Measurements from ENCODE around the gene PARVG. TPM values are rescaled to one million over a fixed set of nuclear protein-coding genes. Genes with fewer than 3 reads are reported as not detected.

PARVG gene, protein sequence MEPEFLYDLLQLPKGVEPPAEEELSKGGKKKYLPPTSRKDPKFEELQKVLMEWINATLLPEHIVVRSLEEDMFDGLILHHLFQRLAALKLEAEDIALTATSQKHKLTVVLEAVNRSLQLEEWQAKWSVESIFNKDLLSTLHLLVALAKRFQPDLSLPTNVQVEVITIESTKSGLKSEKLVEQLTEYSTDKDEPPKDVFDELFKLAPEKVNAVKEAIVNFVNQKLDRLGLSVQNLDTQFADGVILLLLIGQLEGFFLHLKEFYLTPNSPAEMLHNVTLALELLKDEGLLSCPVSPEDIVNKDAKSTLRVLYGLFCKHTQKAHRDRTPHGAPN
- total RNA-seq (5.8 TPM), polyA plus RNA-seq (8.5 TPM)

DNA sequence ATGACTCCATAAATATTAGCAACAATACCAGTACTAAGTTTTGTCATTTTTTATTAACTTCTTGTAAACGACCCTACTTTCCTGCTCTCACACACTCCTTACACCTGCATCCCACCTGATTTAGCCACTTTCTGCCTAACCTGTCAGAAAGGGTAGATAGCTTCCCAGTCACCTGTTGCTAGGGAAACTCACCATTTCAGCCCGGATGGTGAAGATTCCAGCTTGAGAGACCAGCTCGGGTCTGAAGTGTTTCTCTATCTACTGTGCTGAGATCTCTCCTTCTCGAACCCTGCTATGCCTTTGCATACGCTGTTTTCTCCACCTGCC is at the start of gene PARVG:
PARVG (plus strand) TSS at position 220 of the 327 bp plus-strand sequence. CDS start 2,405 bp downstream, outside the sequence.
- peak within 1 kb of the TSS; percentile 31 for H3K4me3 ChIP-seq (ENCODE audit: low read depth, low read length)
- no peaks in the 10 kb centered on the region for H3K36me3 ChIP-seq (ENCODE audit: insufficient read depth)
- H3K4me1 ChIP-seq (ENCODE audit: insufficient read depth) = no peaks in the 10 kb centered on the region
- WGBS = 72% methylated on average over 5 of the region's 5 CpGs
- H3K27ac ChIP-seq (ENCODE audit: low read depth) = no peak within 1 kb of the TSS
- no peak for DNase-seq (ENCODE audit: extremely low spot score)

DNA sequence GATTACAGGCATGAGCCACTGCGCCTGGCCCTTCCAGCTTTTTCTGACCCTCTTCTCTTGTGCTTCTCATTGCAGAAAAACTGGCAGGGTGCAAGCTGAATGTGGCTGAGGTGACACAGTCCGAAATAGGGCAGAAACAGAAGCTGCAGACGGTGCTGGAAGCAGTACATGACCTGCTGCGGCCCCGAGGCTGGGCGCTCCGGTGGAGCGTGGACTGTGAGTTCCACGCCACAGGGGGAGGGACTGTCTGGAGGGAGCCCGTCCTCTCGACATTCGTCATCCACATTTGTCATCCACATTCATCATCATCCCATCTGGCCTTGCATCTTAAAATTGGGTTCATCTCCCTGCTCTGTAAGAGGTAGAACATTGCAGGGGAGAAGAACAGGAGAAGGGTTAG is 49.3 kb upstream of the PARVG start:
- no peak overlapping the region for H3K27ac ChIP-seq (ENCODE audit: low read depth)
- WGBS = 97% methylated on average over 12 of the region's 12 CpGs
- H3K4me3 ChIP-seq (ENCODE audit: low read depth, low read length) = no peak overlapping the region
- DNase-seq (ENCODE audit: extremely low spot score) = no peak
- H3K4me1 ChIP-seq (ENCODE audit: insufficient read depth) = no peaks in the 10 kb centered on the region
- no peaks in the 10 kb centered on the region for H3K36me3 ChIP-seq (ENCODE audit: insufficient read depth)

GRCh38 chr22:44131989-44132685 is 48.6 kb upstream of the PARVG start:
- DNase-seq (ENCODE audit: extremely low spot score) = no peak
- WGBS = 90% methylated on average over 13 of the region's 13 CpGs

DNA sequence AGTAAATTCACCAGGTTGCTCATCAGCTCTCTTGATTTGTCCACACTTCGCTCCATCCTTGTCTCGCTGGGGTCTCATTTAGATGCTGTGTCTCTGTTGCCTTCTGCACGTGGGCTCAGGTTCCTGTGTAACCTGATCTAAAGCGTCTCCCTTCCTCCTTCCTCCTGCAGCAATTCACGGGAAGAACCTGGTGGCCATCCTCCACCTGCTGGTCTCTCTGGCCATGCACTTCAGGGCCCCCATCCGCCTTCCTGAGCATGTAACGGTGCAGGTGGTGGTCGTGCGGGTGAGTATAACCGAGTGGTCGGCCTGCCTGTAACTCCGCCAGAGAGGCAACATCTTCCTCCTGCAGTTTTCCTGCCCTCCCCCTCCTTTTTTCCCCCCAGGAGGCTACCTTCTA is 48.0 kb upstream of the PARVG start:
- H3K4me3 ChIP-seq (ENCODE audit: low read depth, low read length) = no peak overlapping the region
- DNase-seq (ENCODE audit: extremely low spot score) = no peak
- H3K27ac ChIP-seq (ENCODE audit: low read depth) = no peak overlapping the region
- 83% methylated on average over 12 of the region's 12 CpGs for WGBS
- no peaks in the 10 kb centered on the region for H3K4me1 ChIP-seq (ENCODE audit: insufficient read depth)
- no peaks in the 10 kb centered on the region for H3K36me3 ChIP-seq (ENCODE audit: insufficient read depth)

More at GRCh38 chr22:44131989-44132685, 48.6 kb upstream of the PARVG start:
- Histone ChIP-seq H3K4me1 (ENCODE audit: insufficient read depth) (no peaks in the 10 kb centered on the region), H3K4me3 (ENCODE audit: low read depth, low read length) (no peak overlapping the region), H3K27ac (ENCODE audit: low read depth) (no peak overlapping the region), H3K36me3 (ENCODE audit: insufficient read depth) (no peaks in the 10 kb centered on the region)

DNA sequence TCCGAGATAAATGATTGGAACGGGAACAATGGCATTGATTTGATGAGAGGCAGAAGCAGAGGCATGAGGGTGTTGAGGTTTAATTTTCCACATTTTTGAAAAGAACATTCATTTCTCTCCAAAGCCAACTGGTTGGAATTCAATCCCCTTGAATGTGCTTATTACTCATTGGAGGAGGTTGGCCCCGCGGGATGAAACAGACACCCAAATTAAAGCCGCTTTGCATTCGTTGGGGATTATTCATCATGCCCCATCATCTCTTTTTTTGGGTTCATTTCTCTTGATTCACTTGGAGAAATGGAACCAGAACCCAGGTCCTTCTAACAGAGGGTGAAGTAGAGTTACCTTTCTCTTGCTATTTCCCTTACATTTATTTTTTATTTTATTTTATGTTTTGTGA is 47.6 kb upstream of the PARVG start:
- WGBS = 92% methylated on average over 6 of the region's 6 CpGs
- H3K4me3 ChIP-seq (ENCODE audit: low read depth, low read length) = no peak overlapping the region
- no peak overlapping the region for H3K27ac ChIP-seq (ENCODE audit: low read depth)
- no peaks in the 10 kb centered on the region for H3K36me3 ChIP-seq (ENCODE audit: insufficient read depth)
- H3K4me1 ChIP-seq (ENCODE audit: insufficient read depth) = no peaks in the 10 kb centered on the region
- no peak for DNase-seq (ENCODE audit: extremely low spot score)

DNA sequence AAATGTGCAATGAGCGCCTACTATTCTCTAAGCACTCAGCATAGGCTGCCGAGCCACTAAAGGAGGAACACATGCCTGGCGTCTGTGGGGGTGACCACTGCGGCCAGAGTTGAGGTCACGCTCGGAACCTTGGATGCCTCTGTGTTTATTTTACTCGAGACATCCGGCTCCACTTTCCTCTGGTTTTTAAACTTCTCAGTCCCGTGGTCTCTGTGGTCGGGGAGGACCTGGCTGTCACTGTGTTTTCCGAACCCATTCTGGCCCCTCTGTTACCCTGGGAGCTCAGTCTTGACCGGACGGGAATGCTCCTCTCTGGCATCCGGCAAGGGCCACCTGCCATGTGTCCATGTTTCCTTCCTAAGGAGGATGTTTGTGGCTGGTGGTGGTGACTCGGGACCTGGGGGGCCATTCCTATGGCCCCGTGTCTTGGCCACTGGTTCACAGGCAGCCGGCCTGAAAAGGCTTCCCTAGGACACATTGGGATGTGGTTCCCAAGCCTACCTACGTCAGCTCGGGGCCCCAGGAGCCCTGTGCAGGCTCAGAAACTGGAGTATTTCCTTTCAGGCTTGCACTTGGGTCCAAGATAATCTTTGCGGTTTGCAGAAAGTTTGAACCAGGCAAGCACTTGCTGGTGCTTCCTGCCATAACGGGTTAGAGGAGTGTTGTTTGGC is 46.7 kb upstream of the PARVG start:
- H3K36me3 ChIP-seq (ENCODE audit: insufficient read depth) = no peaks in the 10 kb centered on the region
- no peak overlapping the region for H3K4me3 ChIP-seq (ENCODE audit: low read depth, low read length)
- H3K27ac ChIP-seq (ENCODE audit: low read depth) = no peak overlapping the region
- WGBS = 68% methylated on average over 21 of the region's 21 CpGs
- no peaks in the 10 kb centered on the region for H3K4me1 ChIP-seq (ENCODE audit: insufficient read depth)
- DNase-seq (ENCODE audit: extremely low spot score) = no peak

DNA sequence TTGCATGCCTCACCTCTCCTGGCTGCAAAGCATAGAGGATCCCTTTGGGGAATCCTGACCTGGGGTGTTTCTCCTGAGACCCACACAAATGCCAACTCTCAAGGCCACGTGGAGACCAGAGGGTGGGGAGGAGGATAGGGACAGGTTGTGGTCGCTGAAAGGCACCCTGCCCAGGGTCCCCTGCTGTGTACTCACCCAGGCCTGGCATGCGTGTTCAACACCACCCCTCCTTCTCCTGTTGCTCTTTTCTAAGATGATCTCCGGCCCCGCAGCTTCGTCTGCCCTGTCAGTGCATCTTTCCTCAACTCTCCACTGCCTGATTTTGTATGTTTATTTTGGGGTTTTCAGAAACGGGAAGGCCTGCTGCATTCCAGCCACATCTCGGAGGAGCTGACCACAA is 44.6 kb upstream of the PARVG start:
- no peaks in the 10 kb centered on the region for H3K36me3 ChIP-seq (ENCODE audit: insufficient read depth)
- DNase-seq (ENCODE audit: extremely low spot score) = no peak
- WGBS = 96% methylated on average over 8 of the region's 8 CpGs
- H3K27ac ChIP-seq (ENCODE audit: low read depth) = no peak overlapping the region
- H3K4me1 ChIP-seq (ENCODE audit: insufficient read depth) = no peaks in the 10 kb centered on the region
- H3K4me3 ChIP-seq (ENCODE audit: low read depth, low read length) = no peak overlapping the region

GRCh38 chr22:44136786-44137185 is 43.9 kb upstream of the PARVG start:
- Histone ChIP-seq H3K36me3 (ENCODE audit: insufficient read depth) (no peaks in the 10 kb centered on the region), H3K27ac (ENCODE audit: low read depth) (no peak overlapping the region), H3K4me3 (ENCODE audit: low read depth, low read length) (no peak overlapping the region), H3K4me1 (ENCODE audit: insufficient read depth) (no peaks in the 10 kb centered on the region)
- DNase-seq (ENCODE audit: extremely low spot score) = no peak

- no peak overlapping the region for H3K4me3 ChIP-seq (ENCODE audit: low read depth, low read length)
- no peak for DNase-seq (ENCODE audit: extremely low spot score)
- WGBS = 94% methylated on average over 3 of the region's 3 CpGs
- H3K27ac ChIP-seq (ENCODE audit: low read depth) = no peak overlapping the region
- H3K4me1 ChIP-seq (ENCODE audit: insufficient read depth) = no peaks in the 10 kb centered on the region
- no peaks in the 10 kb centered on the region for H3K36me3 ChIP-seq (ENCODE audit: insufficient read depth)
These were observed 43.3 kb upstream of the PARVG start for GRCh38 chr22:44137415-44137814.

- H3K36me3 ChIP-seq (ENCODE audit: insufficient read depth) = no peaks in the 10 kb centered on the region
- WGBS = 93% methylated on average over 6 of the region's 6 CpGs
- no peaks in the 10 kb centered on the region for H3K4me1 ChIP-seq (ENCODE audit: insufficient read depth)
- no peak overlapping the region for H3K27ac ChIP-seq (ENCODE audit: low read depth)
- H3K4me3 ChIP-seq (ENCODE audit: low read depth, low read length) = no peak overlapping the region
- no peak for DNase-seq (ENCODE audit: extremely low spot score)
These were observed 41.0 kb upstream of the PARVG start for GRCh38 chr22:44139773-44140172.

GRCh38 chr22:44142421-44143104 is 38.2 kb upstream of the PARVG start:
- Histone ChIP-seq H3K36me3 (ENCODE audit: insufficient read depth) (no peaks in the 10 kb centered on the region), H3K4me1 (ENCODE audit: insufficient read depth) (no peaks in the 10 kb centered on the region), H3K27ac (ENCODE audit: low read depth) (no peak overlapping the region), H3K4me3 (ENCODE audit: low read depth, low read length) (no peak overlapping the region)
- DNase-seq (ENCODE audit: extremely low spot score) = no peak
- 90% methylated on average over 16 of the region's 16 CpGs for WGBS

- no peaks in the 10 kb centered on the region for H3K36me3 ChIP-seq (ENCODE audit: insufficient read depth)
- whole genome bisulfite sequencing = 43% methylated on average over 4 of the region's 4 CpGs
- H3K4me3 ChIP-seq (ENCODE audit: low read depth, low read length) = no peak overlapping the region
- H3K27ac ChIP-seq (ENCODE audit: low read depth) = no peak overlapping the region
- DNase-seq (ENCODE audit: extremely low spot score) = no peak
- no peaks in the 10 kb centered on the region for H3K4me1 ChIP-seq (ENCODE audit: insufficient read depth)
These were observed 37.6 kb upstream of the PARVG start for GRCh38 chr22:44143105-44143474.

DNA sequence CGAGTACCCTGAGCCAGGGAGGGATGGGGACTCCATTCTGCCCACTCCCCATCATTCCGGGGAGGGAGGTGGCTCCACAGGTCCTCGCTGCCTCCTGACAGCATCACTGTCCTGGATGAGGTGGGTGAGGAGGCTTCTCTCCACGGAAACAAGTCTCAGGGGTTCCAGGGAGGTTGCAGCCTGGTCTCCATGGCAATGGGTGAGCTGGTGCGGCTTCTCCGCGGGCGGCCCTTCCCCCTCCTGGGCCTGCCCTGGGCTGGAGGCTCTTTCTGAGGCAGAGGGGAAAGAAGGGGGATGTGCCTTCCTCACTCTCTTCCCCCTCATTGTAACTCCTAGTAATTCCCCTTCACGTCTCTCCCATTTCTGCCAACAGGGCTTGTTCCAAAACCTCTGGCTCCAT is 37.1 kb upstream of the PARVG start:
- Histone ChIP-seq H3K4me1 (ENCODE audit: insufficient read depth) (no peaks in the 10 kb centered on the region), H3K36me3 (ENCODE audit: insufficient read depth) (no peaks in the 10 kb centered on the region), H3K27ac (ENCODE audit: low read depth) (no peak overlapping the region), H3K4me3 (ENCODE audit: low read depth, low read length) (no peak overlapping the region)
- DNase-seq (ENCODE audit: extremely low spot score) = no peak
- 67% methylated on average over 9 of the region's 9 CpGs for WGBS

Measured in urinary bladder (tissue), 4 donors.